Nephron progenitor cell (in vitro differentiated cells): ENCODE data around the gene C2orf81.
"Not testable (repeated sequence)": the region's sequence is repeated elsewhere in the genome, so short reads cannot be mapped to it uniquely, and the experiment has no call there.

ENCODE experiments used
- DNase-seq: peaks from one replicate; pipeline ENCODE4 v3.0.0; 2021
- H3K27ac Mint-ChIP-seq: 2 replicates; pipeline ENCODE4 v1.8.0; 2021; ENCODE audit warnings: mild to moderate bottlenecking, moderate library complexity, mixed read lengths
- H3K27me3 Mint-ChIP-seq: 2 replicates; pipeline ENCODE4 v1.8.0; 2021; ENCODE audit warnings: mild to moderate bottlenecking, low read depth, mixed read lengths; ENCODE audit not compliant: poor library complexity
- H3K36me3 Mint-ChIP-seq: 2 replicates; pipeline ENCODE4 v1.8.0; 2021; ENCODE audit warnings: low read depth, mixed read lengths
- H3K4me1 Mint-ChIP-seq: 2 replicates; pipeline ENCODE4 v1.8.0; 2021; ENCODE audit warnings: mixed read lengths
- H3K4me3 Mint-ChIP-seq: 2 replicates; pipeline ENCODE4 v1.8.0; 2021; ENCODE audit warnings: mild to moderate bottlenecking, moderate library complexity, mixed read lengths
- H3K9me3 Mint-ChIP-seq: 2 replicates; pipeline ENCODE4 v1.8.0; 2021; ENCODE audit warnings: mild to moderate bottlenecking, moderate library complexity, mixed read lengths
- CTCF ChIP-seq: fragments of 200-600 bp; sonication (generic); IDR thresholded peaks from 2 replicates; pipeline ENCODE4 v1.5.0; 2021; ENCODE audit warnings: antibody characterized with exemption

Gene C2orf81

GRCh38 chr2:74450570-74451190 is 29.3 kb upstream of the C2orf81 start:
- H3K9me3 Mint-ChIP-seq: no peaks in the 10 kb centered on the region
- TF ChIP-seq CTCF: no peak
- peaks cover 15% of the 10 kb centered on the region for H3K4me1 Mint-ChIP-seq
- H3K4me3 Mint-ChIP-seq: no peak overlapping the region
- peaks cover 38% of the 10 kb centered on the region for H3K27me3 Mint-ChIP-seq
- H3K36me3 Mint-ChIP-seq: no peaks in the 10 kb centered on the region
- no peak for DNase-seq
- H3K27ac Mint-ChIP-seq: no peak overlapping the region

GRCh38 chr2:74448771-74449170 is 27.4 kb upstream of the C2orf81 start:
- no peaks in the 10 kb centered on the region for H3K9me3 Mint-ChIP-seq
- no peaks in the 10 kb centered on the region for H3K36me3 Mint-ChIP-seq
- DNase-seq: no peak

GRCh38 chr2:74447230-74447999 is 26.0 kb upstream of the C2orf81 start:
- no peak overlapping the region for H3K4me3 Mint-ChIP-seq
- TF ChIP-seq CTCF: no peak
- no peak overlapping the region for H3K27ac Mint-ChIP-seq
- no peaks in the 10 kb centered on the region for H3K36me3 Mint-ChIP-seq
- DNase-seq: no peak
- no peaks in the 10 kb centered on the region for H3K9me3 Mint-ChIP-seq
- H3K4me1 Mint-ChIP-seq: peaks cover 11% of the 10 kb centered on the region
- H3K27me3 Mint-ChIP-seq: peaks cover 46% of the 10 kb centered on the region

More at GRCh38 chr2:74448771-74449170, 27.4 kb upstream of the C2orf81 start:
- no peak overlapping the region for H3K4me3 Mint-ChIP-seq
- TF ChIP-seq CTCF: no peak
- H3K27ac Mint-ChIP-seq: no peak overlapping the region
- peaks cover 9% of the 10 kb centered on the region for H3K4me1 Mint-ChIP-seq
- H3K27me3 Mint-ChIP-seq: peaks cover 49% of the 10 kb centered on the region

DNA sequence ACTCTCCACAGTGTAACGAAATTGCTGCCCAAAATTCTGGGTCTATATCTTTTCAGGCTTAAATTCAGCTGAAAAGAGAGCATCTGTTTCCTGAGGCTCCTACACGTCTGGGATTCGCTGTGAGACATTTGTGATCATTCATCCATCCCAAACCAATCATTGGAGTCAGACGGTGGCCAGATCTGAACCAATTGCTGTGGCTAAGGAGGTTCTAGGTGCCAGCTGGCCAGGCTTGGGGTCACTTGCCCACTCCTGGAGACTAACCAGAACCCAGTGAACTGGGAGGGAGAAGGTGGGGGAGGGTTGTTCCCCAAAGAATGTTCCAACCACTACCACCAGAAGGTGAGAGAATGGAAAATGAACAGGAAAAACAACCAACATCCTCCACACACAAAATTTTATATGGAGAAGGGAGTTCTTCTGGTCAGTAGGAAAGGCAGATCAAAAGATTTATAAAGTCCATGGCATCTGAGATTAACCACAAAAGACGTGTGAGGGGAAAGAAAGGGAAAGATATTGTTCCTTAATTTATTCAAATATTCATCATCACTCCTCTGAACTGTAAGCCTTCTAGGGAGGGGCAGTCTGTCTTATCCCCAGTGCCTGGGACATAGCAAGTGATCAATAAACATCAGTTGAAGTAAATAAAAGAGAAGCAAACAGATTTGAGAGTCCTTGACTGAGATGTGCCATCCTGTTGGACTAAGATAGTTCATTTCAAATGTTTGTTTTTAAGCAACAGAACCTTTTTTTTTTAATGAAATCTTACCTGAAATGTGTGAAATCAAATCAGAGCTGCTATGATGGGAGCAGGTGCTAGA is 23.3 kb upstream of the C2orf81 start:
- H3K27ac Mint-ChIP-seq: no peak overlapping the region
- TF ChIP-seq CTCF: no peak
- no peaks in the 10 kb centered on the region for H3K9me3 Mint-ChIP-seq
- H3K36me3 Mint-ChIP-seq: no peaks in the 10 kb centered on the region
- no peak overlapping the region for H3K4me3 Mint-ChIP-seq
- peaks cover 29% of the 10 kb centered on the region for H3K27me3 Mint-ChIP-seq
- DNase-seq: no peak
- peaks cover 22% of the 10 kb centered on the region for H3K4me1 Mint-ChIP-seq

DNA sequence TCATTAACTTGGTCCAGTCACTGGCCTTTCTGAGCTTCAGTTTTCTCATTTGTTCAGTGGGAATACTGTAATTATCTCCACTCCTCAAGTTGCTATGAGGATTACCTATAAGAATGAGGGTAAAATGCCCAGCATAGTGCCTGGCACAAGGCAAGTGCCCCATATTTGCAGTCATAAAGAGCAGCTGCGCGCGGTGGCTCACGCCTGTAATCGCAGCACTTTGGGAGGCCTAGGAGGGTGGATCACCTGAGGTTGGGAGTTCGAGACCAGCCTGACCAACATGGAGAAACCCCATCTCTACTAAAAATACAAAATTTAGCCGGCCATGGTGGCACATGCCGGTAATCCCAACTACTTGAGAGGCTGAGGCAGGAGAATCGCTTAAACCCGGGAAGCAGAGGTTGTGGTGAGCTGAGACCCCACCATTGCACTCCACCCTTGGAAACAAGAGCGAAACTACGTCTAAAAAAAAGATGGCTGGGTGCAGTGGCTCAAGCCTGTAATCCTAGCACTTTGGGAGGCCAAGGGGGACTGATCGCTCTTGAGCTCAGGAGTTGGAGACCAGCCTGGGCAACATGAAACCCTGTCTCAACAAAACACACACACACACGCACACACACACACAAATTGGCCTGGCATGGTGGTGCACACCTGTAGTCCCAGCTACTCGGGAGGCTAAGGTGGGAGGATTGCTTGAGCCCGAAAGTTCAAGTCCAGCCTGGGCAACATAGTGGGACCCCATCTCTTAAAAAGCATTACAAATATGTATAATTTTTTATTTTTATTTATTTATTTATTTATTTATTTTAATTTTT is 21.3 kb upstream of the C2orf81 start:
- H3K36me3 Mint-ChIP-seq, DNase-seq, H3K27ac Mint-ChIP-seq, H3K9me3 Mint-ChIP-seq: not testable (repeated sequence)
- Mint-ChIP-seq H3K4me1 (peaks cover 43% of the 10 kb centered on the region), H3K27me3 (peaks cover 16% of the 10 kb centered on the region), H3K4me3 (peak overlapping the region; percentile 93)
